HEK293 (cell line): ENCODE data around the gene ALPG.

Experiments
- CTCF ChIA-PET: fragments of 350-600 bp; formaldehyde crosslinking; extraction: SDS; loops from one replicate; lab custom pipeline; 2021; ENCODE audit warnings: antibody characterized with exemption; lab: Yijun Ruan, JAX
- POLR2A ChIA-PET: fragments of 300-600 bp; formaldehyde crosslinking; extraction: SDS; loops from one replicate; lab custom pipeline; 2020; ENCODE audit warnings: antibody characterized with exemption, inconsistent platforms; lab: Yijun Ruan, JAX
- H3K27ac ChIP-seq: fragments of 200-500 bp; sonication (Bioruptor generic); 2 replicates; pipeline ENCODE4 v1.5.1; 2014; ENCODE audit warnings: low read depth, low read length, control low read depth, inconsistent platforms; ENCODE audit errors: extremely low read depth
- H3K36me3 ChIP-seq, 2 experiments: fragments of 200-500 bp in 1 of 2; sonication (Bioruptor generic) in 1 of 2; 1 replicate in 1 of 2; 2 replicates in 1 of 2; pipeline ENCODE4 v1.5.1; 2014 to 2017; ENCODE audit warnings: inconsistent platforms in 2 of 2, low read length in 2 of 2; ENCODE audit not compliant: control insufficient read depth in 2 of 2, insufficient read depth in 1 of 2
- H3K4me1 ChIP-seq: fragments of 200-500 bp; sonication (Bioruptor generic); 2 replicates; pipeline ENCODE4 v1.5.1; 2014; ENCODE audit warnings: mild to moderate bottlenecking, low read length, inconsistent platforms; ENCODE audit not compliant: control insufficient read depth, insufficient read depth
- H3K4me3 ChIP-seq: 2 replicates; pipeline ENCODE4 v1.5.1; 2011; ENCODE audit warnings: low read depth, mild to moderate bottlenecking, control low read depth, low read length, moderate library complexity
- H3K9me3 ChIP-seq: fragments of 200-500 bp; sonication (Bioruptor generic); 2 replicates; pipeline ENCODE4 v1.5.1; 2014; ENCODE audit warnings: low read depth, low read length, inconsistent platforms; ENCODE audit not compliant: control insufficient read depth, insufficient read depth
- GFI1B ChIP-seq: fragments of 450-650 bp; formaldehyde crosslinking; IDR thresholded peaks from 2 replicates; pipeline ENCODE4 v1.5.1; 2016; ENCODE audit warnings: missing biosample characterization, missing genetic modification characterization
- PRDM2 ChIP-seq: fragments of 450-650 bp; formaldehyde crosslinking; IDR thresholded peaks from 2 replicates; pipeline ENCODE4 v1.5.1; 2016; ENCODE audit warnings: missing biosample characterization, missing genetic modification characterization, borderline replicate concordance
- ZBTB21 ChIP-seq: fragments of 450-650 bp; formaldehyde crosslinking; IDR thresholded peaks from 2 replicates; pipeline ENCODE4 v1.5.1; 2017; ENCODE audit warnings: missing biosample characterization, missing genetic modification characterization
- ZBTB26 ChIP-seq: fragments of 450-650 bp; formaldehyde crosslinking; optimal IDR thresholded peaks from 2 replicates; pipeline ENCODE3; 2016; ENCODE audit warnings: missing biosample characterization, mild to moderate bottlenecking, missing genetic modification characterization
- ZBTB7A ChIP-seq: fragments of 450-650 bp; formaldehyde crosslinking; IDR thresholded peaks from 2 replicates; pipeline ENCODE4 v1.5.1; 2016; ENCODE audit warnings: low read depth, missing biosample characterization, missing genetic modification characterization
- ZNF16 ChIP-seq: fragments of 450-650 bp; formaldehyde crosslinking; IDR thresholded peaks from 2 replicates; pipeline ENCODE4 v1.5.1; 2016; ENCODE audit warnings: low read depth, missing biosample characterization, missing genetic modification characterization
- ZNF19 ChIP-seq: fragments of 450-650 bp; formaldehyde crosslinking; IDR thresholded peaks from 2 replicates; pipeline ENCODE4; 2016; ENCODE audit warnings: missing biosample characterization, missing genetic modification characterization, low read depth
- ZNF202 ChIP-seq: fragments of 450-650 bp; formaldehyde crosslinking; IDR thresholded peaks from 2 replicates; pipeline ENCODE4 v1.5.1; 2016; ENCODE audit warnings: missing biosample characterization, missing genetic modification characterization, borderline replicate concordance
- ZNF223 ChIP-seq: fragments of 450-650 bp; formaldehyde crosslinking; IDR thresholded peaks from 2 replicates; pipeline ENCODE4 v1.5.1; 2016; ENCODE audit warnings: missing biosample characterization, missing genetic modification characterization
- ZNF518A ChIP-seq: fragments of 450-650 bp; formaldehyde crosslinking; conservative IDR thresholded peaks from 2 replicates; pipeline ENCODE4 v1.5.1; 2016; ENCODE audit warnings: low read depth, missing biosample characterization, missing genetic modification characterization
- ZNF621 ChIP-seq: fragments of 450-650 bp; formaldehyde crosslinking; IDR thresholded peaks from 2 replicates; pipeline ENCODE4 v1.5.1; 2017; ENCODE audit warnings: missing biosample characterization, missing genetic modification characterization

The ALPG gene

GRCh38 chr2:232435805-232436204, 29.2 kb downstream of the ALPG start (continued):
- TF ChIP-seq ZNF518A (tag by site-specific recombination) (no peak), ZNF19 (tag by site-specific recombination) (no peak), PRDM2 (tag by site-specific recombination) (no peak)

- Histone ChIP-seq H3K9me3 (no peaks in the 10 kb centered on the region), H3K36me3 (no peaks in the 10 kb centered on the region), H3K27ac (no peak overlapping the region), H3K4me1 (no peaks in the 10 kb centered on the region)
- CTCF ChIA-PET: interaction anchor here (0.6 to 1.6 kb wide), 11 partner anchors 8 to 582 kb away, joined by 3 to 11 read pairs (median 3); no protein-coding TSS in a partner anchor
- POLR2A ChIA-PET: interaction anchor here (0.5 kb wide), 1 partner anchor 65 kb away, joined by 3 read pairs; no protein-coding TSS in a partner anchor
- TF ChIP-seq ZBTB26 (tag by site-specific recombination): no peak
- no peak for TF ChIP-seq ZNF202 (tag by site-specific recombination)
- no peak for TF ChIP-seq ZNF223 (tag by site-specific recombination)
- TF ChIP-seq ZNF621: no peak
- no peak for TF ChIP-seq ZBTB21 (tag by site-specific recombination)
- no peak for TF ChIP-seq ZNF16 (tag by site-specific recombination)
- no peak for TF ChIP-seq GFI1B (tag by site-specific recombination)
- no peak for TF ChIP-seq ZBTB7A (tag by site-specific recombination)
- TF ChIP-seq, all 188 proteins: peak for 0
- no peak overlapping the region for H3K4me3 ChIP-seq
Observed at GRCh38 chr2:232436381-232437194, 29.9 kb downstream of the ALPG start.
